AG08396 (cell line): Measurements from ENCODE around the gene CYSRT1.

Experiments
- DNase-seq: peaks from one replicate; pipeline ENCODE4 v3.0.0; 2012; ENCODE audit warnings: low spot score, mixed read lengths

CYSRT1 gene

DNA sequence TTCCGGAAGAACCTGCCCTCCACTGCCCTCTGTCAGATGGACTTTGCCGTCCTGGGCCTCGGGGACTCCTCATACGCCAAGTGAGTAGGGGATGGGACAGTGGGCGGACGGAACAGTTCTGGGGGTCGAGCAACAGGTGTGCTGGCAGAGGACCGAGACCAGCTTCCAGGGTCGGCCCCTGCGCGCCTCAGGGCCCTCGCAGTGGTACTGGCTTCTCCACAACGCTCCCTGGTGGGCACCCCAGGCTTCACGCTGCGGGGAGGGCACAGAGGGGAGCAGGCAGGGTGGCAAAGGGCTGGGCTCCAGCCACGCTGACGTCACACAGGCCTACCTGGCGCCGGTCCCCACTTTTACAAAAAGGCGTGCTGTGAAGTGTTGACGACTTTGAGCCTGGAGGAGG, 12.5 kb upstream of the CYSRT1 start:
- no peak for DNase-seq

DNA sequence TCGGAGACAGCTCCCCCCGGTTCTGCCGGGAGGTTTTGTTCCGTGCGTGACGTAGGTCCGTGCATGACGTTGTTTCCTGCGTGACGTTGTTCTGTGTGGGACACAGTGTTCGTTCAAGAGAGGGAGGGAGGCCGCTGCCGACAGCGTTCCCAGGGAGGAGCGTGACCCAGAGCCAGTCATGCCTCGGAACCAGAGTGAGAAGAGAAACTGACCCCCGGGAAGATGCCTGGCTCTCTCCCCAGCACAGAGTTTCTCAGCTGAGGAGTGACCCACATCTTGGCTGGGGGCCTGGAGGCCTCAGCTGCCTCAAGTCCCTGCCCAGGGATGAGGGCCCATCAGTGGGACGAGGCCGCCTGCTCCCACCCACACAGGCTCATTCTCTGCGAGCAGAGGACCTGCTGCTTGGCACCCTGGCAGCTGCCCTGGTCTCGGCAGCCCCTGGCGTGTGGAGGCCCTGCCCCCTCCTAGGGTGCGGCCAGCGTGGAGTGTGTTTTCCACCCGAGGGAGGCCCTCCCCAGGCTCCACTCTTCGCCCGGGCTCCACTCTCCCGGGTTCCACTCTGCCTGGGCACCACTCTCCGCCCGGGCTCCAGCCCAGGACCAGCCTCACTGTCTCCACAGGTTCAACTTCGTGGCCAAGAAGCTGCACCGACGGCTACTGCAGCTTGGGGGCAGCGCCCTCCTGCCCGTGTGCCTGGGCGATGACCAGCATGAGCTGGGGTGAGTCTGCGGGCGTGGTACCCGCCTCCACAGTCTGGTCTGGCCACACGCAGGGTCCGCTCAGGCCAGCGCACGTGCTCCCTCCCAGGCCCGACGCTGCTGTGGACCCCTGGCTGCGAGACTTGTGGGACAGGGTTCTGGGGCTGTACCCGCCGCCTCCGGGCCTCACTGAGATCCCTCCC, 11.6 kb upstream of the CYSRT1 start:
- no peak for DNase-seq

DNA sequence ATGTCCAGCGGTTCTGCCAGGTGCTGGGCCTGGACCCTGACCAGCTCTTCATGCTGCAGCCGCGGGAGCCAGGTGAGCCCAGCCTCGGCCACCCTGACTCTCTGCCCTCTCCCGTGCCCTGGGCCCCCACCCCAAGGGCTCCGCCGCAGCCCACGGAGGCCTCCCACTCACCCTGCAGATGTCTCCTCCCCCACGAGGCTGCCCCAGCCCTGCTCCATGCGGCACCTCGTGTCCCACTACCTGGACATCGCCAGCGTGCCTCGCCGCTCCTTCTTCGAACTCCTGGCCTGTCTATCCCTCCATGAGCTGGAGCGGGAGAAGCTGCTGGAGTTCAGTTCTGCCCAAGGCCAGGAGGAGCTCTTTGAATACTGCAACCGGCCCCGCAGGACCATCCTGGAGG, 10.4 kb upstream of the CYSRT1 start:
- no peak for DNase-seq

DNA sequence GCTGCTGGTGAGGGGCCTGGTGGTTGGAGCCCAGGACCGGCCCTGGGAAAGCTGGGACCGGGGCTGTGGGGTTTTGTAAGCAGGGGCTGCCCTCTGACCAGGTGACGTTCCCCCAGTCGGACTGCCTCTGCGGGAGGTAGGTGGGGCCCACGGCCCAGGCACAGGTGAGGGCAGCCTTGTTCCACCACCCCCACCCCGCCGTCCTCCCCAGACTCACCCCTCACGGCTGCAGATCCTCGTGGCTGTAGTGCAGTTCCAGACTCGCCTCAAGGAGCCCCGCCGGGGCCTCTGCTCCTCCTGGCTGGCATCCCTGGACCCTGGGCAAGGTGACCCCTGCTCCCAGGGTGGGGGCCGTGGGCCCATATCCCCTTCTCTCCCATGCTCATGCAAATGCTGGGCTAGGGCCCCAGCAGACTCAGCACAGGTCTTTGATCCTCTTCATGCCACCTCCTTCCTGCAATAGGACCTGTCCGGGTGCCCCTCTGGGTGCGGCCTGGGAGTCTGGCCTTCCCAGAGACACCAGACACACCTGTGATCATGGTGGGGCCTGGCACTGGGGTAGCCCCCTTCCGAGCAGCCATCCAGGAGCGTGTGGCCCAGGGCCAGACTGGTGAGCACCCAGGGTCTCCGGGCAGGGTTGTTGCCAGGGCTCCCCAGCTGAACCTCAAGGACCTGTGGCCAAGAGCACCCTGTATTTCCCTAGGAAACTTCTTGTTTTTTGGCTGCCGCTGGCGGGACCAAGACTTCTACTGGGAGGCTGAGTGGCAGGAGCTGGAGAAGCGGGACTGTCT, 9.6 kb upstream of the CYSRT1 start:
- DNase-seq: no peak

DNA sequence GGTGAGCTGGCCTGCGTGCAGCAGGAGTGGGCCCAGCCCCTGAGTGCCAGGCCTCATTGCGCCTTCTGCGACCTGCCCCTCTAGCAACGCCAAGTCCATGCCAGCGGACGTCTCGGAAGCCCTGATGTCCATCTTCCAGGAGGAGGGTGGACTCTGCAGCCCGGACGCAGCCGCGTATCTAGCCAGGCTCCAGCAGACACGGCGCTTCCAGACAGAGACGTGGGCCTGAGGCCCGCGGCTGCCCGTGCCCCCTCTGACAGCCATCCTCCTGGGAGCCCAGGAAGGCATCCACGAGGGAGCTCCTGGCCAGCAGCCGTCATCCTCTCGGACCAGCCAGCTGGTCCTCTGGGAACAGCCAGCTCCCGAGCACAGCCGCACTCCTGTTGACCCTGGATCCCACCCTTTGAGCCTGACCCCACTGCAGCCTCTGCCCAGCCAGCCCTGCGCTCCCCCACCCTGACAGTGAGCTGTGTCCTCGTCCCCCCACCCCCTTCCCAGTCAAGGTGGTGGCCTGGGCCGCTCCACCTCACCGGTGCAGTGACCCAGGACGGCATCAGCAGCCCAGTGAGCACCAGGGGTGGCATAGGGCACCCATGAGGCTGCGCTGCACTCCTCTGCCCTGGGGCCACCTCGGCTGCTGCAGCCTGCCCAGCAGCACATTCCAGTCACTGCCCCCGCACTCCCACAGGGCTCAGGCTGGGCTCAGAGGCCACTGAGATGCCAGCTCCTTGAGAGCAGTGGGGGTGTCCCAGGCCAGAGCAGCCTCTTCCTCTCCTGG, 8.6 kb upstream of the CYSRT1 start:
- DNase-seq: no peak

DNA sequence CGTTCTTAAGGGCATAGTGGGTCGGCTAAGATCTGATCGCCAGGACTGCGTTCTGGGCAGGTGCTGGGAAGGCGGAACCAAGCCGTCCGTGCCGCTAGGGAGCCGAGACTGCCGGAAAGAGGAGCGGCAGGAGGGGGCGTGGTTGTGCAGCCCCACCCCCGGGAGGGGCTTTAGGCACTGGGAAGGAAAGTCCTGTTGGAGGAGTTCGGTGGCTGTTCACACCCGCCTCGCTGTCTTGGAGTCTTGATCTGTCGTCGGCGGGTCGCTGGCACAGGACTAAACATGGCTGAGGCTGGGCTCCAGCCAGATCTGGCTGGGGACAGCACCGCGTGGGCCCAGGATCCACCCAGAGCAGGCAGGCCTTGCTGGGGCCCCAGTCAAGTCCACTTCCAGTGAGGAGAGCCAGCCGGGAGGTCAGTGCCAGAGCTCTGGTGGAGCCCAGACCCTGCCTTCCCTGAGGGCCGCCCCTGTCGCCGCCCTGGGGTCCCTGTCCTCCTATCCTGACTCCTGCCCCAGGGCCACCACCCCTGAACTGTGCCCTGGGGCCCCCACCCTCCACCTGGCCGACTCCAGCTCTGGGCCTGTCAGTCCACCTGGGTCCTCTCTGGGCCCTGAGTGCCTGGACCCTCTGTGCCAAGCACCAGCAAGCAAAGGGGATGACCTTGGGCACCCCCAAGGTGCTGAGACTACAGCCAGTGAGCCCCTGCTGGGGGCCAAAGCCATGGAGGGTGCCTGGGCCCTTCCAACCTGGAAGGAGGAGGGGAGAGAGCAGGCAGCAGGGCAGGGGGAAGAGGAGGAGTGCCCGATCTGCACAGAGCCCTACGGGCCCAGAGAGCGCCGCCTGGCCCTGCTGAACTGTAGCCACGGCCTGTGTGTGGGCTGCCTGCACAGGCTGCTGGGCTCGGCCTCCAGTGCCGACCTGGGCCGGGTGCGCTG, 7.4 kb upstream of the CYSRT1 start:
- DNase-seq: peak; percentile 77

DNA sequence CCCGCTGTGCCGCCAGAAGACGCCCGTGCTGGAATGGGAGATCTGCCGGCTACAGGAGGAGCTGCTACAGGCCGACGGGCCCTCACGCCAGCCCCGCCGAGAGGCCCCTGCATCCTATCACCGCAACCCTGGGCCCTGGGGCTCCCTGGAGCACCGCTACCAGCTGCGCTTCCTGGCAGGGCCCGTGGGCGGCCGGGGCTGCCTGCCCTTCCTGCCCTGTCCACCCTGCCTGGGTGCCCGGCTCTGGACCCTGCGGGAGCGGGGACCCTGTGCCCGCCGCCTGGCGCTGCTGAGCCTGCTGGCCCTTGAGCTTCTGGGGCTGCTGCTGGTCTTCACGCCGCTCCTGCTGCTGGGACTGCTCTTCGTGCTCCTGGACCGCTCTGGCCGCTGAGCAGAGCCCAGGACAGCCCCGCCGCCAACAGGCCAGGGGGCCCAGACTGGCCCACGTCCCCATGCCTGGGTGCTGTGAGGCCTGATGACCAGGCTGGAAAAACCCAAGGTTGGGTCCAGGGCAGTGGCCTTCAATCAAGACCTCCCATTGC, 6.7 kb upstream of the CYSRT1 start:
- DNase-seq: no peak

DNA sequence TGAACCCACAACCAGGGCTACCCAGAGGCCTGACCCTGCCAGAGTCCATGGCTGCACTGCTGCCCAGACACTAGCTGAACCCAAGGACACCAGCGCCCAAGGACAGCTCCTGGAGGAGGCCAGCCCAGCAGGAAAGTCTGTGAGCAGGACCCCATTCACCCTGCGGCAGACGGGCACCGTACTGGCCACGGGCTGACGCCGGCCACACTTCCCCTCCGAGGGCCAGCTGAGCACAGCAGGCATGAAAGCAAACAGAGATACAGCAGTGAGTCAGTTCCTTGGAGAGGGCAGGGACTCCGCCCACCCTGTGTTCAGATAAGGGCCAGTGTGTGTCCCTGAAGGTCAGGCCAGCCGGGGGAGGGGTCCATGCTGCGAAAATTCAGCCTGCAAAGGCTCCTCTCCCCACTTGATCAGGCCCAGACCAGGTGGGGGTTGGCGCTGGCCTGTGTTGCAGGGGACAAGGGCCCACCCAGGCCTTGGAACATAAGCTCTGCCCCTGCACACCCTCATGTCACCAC, 6.2 kb upstream of the CYSRT1 start:
- DNase-seq: peak; percentile 75

DNA sequence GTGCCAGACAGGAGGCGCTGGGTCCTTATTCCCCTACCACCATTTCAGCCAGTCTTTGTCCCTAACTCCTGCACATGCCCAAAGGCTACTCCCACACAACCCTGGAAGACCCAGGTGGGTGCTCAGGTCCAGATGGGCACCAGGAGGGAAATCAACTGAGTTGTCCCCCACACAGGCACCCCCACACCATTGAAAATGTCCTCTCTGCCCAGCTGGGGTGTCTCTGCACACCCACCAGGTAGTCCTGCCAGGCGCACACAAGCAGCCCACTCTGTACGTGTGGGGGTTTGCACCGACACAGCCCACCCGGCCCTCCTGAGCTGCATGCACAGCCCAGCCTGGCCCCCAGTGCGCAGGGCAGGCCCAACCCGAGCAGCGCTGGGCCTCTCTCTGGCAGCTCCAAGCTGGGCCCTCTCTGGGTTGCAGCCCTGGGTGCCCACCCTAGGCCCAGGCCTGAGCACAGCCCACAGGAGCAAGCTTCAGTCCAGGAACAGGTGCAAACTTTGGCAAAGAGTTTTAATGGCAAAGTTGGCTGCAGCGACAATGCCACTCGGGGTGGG, 5.1 kb upstream of the CYSRT1 start:
- DNase-seq: no peak

DNA sequence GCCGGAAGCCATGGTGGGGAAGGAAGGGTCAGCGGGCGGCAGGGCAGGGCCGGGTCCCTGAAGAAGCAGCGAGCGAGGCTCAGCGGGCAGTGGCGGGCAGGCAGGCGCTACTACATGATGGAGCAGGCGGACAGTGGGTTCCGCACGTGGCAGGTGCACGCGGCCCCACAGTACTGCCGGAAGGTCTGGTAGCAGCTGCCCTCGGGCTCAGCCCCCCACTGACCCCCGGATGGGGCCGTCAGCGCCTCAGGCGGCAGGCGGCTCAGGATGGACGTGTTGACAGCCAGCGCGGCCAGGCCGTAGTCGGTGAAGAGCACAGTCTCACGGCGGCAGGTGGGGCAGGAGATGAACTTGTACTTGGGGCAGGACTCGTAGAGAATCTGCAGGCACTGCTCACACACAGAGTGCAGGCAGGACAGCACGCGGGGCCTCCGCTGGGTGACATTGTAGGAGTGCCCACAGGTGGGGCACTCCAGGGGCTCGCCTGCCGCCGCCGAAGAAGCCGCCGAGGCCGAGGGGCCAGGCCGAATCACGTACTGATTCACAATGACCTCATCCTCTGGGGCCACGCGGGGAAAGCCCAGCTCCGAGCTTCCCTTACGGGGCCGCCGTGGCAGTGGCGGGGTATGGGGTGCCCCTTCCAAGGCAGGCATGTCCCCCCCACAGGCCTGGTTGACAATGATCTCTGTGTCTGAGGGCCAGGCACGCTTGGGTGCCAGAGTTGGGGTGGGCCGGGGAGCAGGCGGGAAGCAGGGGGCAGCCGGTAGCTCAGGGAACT, 4.5 kb upstream of the CYSRT1 start:
- DNase-seq: no peak

DNA sequence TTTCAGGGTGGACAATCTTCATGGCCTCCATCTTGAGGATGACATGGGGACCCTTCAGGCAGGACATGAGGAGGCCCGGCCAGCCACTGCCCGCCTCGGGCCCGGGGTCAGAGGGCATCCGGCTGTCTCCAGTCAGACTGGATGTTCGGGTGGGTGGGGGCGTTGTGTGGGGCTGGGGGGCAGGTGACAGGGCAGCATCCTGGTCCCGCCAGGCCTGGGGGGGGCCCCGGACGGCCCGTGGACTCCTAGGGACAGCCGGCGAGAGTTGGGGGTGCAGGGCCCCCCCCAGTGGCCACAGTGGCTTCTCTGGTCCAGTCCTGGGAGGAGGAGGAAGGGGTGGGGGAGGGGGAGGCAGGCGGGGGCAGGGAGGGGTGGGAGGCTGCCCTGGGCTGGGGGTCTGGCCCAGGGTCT, 3.9 kb upstream of the CYSRT1 start:
- DNase-seq: no peak

DNA sequence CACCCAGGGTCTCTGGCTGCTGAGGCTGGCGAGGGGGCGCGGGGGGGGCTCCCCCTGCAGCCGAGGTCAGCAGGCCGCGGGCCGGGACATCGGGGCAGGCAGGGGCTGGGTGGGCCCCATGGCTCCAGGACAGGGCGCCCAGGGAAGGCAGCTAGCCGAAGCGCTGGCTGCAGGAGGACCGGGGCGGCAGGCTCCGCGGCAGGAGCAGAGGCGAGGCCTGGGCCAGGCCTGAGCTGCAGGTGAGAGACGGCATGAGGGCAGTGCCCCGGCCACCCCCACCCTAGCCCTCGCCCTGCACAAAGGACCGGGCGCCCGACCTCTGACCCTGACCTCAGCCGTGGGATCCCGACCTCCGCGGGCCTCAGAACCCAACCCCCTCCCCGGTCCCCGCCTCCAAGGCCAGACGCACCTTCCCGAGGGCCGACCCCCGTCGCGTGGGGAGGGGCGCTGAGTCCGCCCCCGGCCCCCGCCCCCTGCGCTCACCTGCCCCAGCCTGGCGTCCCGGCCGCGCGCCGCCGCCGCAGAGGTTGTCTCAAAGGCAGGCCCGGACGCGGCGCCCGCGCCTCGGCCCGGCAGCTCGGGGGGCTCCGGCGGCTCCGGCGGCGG, 3.4 kb upstream of the CYSRT1 start:
- DNase-seq: no peak

DNA sequence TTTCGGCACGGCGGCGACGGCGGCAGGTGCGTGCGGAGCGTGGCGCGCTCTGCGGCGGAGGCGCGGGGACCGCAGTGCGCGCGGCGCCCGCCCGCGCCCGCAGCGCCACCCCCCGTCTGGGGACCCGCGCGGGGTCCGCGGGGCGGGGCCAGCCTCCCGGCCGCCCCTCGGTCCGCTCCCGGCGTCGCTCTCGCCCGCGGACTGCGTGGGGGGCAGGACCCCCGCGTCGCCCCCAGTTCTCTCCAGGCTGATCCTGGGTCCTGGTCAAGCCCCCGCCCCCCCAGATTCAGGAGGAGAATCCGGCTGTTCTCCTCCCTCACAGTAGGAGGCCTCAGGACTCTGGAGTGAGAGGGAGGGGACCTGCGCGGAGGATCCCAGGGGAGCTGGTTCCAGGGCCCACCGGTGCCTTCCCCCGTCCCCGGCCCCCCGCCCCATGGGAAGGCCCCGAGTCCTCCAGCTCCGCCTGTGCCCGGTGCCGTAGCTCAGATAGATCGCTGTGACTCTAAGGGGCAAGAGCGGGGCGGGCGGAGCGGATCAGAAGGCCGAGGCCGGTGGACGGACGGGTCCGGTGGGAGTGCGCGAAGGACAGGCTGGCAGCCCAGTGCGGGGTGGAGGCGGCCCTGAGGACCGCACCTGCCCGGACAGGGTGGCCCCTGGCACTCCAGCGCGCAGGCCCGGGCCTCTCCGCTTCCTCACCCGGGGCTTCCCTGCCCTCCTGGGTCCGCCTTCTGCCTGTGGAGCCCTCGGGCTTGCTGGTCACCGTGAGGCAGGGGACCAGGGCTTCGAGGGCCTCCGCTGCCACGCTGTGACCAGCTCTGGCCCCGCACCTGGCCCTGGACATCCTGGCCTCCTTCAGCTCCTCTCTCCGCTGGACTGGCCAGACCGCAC, 2.5 kb upstream of the CYSRT1 start, which contains the start of gene RNF208:
RNF208 (minus strand) TSS at position 51 of the 888 bp plus-strand sequence. CDS start 1,028 bp downstream, outside the sequence.
- no peak for DNase-seq

DNA sequence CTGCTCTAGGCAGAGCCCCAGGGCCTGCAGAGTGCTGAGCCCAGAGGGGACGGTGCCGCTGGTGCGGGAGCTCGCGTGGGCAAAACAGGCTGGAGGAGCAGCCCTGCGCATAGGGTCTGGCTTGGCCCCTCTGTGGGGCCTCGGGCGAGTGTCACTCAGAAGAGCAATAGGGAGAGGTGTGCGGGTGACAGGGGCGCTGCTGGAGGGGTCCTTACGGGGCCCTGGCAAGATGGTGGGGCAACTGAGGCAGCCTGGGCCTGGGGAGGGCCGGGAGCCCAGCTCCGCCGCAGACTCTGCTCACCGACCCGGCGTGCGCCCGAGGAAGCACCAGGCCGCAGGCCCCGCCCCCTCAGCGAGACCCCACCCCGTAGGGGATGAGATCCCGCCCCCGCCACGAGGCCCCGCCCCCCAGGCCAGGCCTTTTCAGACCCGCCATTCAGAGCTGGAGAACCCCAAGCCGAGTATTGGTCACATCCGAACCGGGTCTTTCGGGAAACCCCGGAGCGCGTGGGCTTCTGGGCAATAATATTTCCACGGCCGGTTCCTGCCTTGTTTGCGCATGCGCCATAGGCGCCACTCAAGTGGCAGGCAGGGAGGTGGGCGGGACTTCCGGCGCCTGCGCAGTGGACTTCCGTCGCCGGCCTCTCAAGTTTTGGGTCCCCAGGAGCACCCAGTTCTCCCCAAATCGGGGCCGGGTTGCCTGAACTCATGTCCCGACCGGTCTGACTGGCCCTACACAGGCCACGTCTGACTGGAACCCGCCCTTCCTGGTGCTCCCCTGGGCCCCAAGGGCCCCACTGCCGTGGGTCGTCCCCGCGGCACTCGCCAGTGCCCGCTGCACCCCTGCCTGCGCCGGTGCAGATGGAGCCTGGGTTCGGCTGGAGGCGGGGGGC, 1.6 kb upstream of the CYSRT1 start:
- DNase-seq: peak; percentile 100

DNA sequence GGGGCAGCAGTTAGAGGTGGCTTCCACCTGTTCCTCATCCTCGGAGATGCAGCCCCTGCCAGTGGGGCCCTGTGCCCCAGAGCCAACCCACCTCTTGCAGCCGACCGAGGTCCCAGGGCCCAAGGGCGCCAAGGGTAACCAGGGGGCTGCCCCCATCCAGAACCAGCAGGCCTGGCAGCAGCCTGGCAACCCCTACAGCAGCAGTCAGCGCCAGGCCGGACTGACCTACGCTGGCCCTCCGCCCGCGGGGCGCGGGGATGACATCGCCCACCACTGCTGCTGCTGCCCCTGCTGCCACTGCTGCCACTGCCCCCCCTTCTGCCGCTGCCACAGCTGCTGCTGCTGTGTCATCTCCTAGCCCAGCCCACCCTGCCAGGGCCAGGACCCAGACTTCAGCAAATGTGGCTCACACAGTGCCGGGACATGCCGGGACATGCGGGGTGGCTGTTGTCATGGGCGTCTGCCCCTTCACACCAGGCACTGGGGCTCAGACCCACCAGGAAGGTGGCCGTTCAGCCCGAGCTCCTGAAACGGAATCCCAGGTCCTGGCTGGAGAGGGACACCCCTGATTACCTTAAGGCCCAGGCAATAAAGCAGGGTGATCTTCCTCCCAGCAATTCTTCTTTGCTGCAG, 841 bp downstream of the CYSRT1 start:
- DNase-seq: no peak

DNA sequence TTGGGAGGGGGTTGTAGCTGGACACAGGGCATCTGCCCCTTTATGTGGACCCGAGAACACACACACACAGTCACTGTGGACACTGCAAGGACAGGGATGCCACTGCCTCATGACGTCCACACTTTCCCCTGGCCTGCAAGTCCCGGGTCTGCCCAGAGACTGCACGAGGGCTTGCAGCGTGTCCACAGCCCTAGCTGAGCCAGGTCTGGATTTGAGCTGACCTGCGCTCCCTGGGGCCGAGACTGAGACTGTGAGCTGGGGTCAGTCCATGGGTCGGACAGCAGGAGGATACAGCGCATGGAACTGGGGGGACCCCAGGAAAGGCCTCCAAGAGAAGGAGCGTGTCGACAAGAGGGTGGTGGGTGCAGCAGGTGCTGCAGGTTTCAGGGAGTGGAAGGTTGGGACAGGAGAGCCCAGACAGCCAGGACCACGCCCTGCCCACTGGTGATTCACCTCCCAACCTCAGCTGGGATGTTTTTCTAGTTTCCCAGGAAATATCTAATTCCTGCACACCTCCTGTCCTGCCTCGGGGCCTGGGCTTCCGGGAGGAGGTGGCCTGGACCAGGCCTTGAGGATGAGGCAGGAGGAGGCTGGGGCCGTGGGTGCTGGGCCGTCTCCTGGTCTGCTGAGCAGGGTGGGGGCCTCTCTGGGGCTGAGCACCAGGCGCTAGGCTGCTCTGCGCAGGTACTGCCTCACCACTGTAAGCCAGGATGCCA, 1.5 kb downstream of the CYSRT1 start:
- DNase-seq: no peak
